ENCODE data around the gene ZBTB14. TPM values are rescaled to one million over a fixed set of nuclear protein-coding genes. Genes with fewer than 3 reads are reported as not detected.

Gene ZBTB14
- total RNA-seq, 1 donor from 2014 or later, result 12.9 TPM

- no peak for DNase-seq (ENCODE audit: low read depth)
- Histone ChIP-seq H3K4me3 (ENCODE audit: low read depth, low read length) (no peak overlapping the region), H3K27me3 (ENCODE audit: control insufficient read depth, insufficient read depth, low read length) (no peaks in the 10 kb centered on the region), H3K36me3 (ENCODE audit: control insufficient read depth, insufficient read depth, low read length) (no peaks in the 10 kb centered on the region)
- FAIRE-seq, result no peak
- TF ChIP-seq CTCF (IDR thresholded peaks at IDR 0.05; ENCODE audit: insufficient read depth, low read length, severe bottlenecking), result no peak
Measured at GRCh38 chr18:5315838-5316237, 20.3 kb upstream of the ZBTB14 start.

GRCh38 chr18:5311301-5311989 lies 15.9 kb upstream of the ZBTB14 start:
- no peak for FAIRE-seq
- no peak for TF ChIP-seq CTCF (IDR thresholded peaks at IDR 0.05; ENCODE audit: insufficient read depth, low read length, severe bottlenecking)
- no peaks in the 10 kb centered on the region for H3K27me3 ChIP-seq (ENCODE audit: control insufficient read depth, insufficient read depth, low read length)
- no peak for DNase-seq (ENCODE audit: low read depth)
- H3K36me3 ChIP-seq (ENCODE audit: control insufficient read depth, insufficient read depth, low read length), result no peaks in the 10 kb centered on the region
- H3K4me3 ChIP-seq (ENCODE audit: low read depth, low read length), result no peak overlapping the region

- Histone ChIP-seq H3K36me3 (ENCODE audit: control insufficient read depth, insufficient read depth, low read length) (no peaks in the 10 kb centered on the region), H3K4me3 (ENCODE audit: low read depth, low read length) (no peak overlapping the region), H3K27me3 (ENCODE audit: control insufficient read depth, insufficient read depth, low read length) (no peaks in the 10 kb centered on the region)
- FAIRE-seq, result no peak
- TF ChIP-seq CTCF (IDR thresholded peaks at IDR 0.05; ENCODE audit: insufficient read depth, low read length, severe bottlenecking), result no peak
- no peak for DNase-seq (ENCODE audit: low read depth)
Measured at GRCh38 chr18:5309888-5310470, 14.5 kb upstream of the ZBTB14 start.

- FAIRE-seq (no peak), DNase-seq (ENCODE audit: low read depth) (no peak)
- TF ChIP-seq CTCF (IDR thresholded peaks at IDR 0.05; ENCODE audit: insufficient read depth, low read length, severe bottlenecking), result no peak
- H3K27me3 ChIP-seq (ENCODE audit: control insufficient read depth, insufficient read depth, low read length), result no peaks in the 10 kb centered on the region
- H3K4me3 ChIP-seq (ENCODE audit: low read depth, low read length), result no peak overlapping the region
- no peaks in the 10 kb centered on the region for H3K36me3 ChIP-seq (ENCODE audit: control insufficient read depth, insufficient read depth, low read length)
Measured at GRCh38 chr18:5305835-5306234, 10.3 kb upstream of the ZBTB14 start.

- Histone ChIP-seq H3K36me3 (ENCODE audit: control insufficient read depth, insufficient read depth, low read length) (no peaks in the 10 kb centered on the region), H3K4me3 (ENCODE audit: low read depth, low read length) (no peak overlapping the region), H3K27me3 (ENCODE audit: control insufficient read depth, insufficient read depth, low read length) (no peaks in the 10 kb centered on the region)
- DNase-seq (ENCODE audit: low read depth) (no peak), FAIRE-seq (no peak)
- TF ChIP-seq CTCF (IDR thresholded peaks at IDR 0.05; ENCODE audit: insufficient read depth, low read length, severe bottlenecking), result no peak
Measured at GRCh38 chr18:5304232-5304631, 8.7 kb upstream of the ZBTB14 start.

- FAIRE-seq, result no peak
- TF ChIP-seq CTCF (IDR thresholded peaks at IDR 0.05; ENCODE audit: insufficient read depth, low read length, severe bottlenecking), result no peak
- H3K27me3 ChIP-seq (ENCODE audit: control insufficient read depth, insufficient read depth, low read length), result no peaks in the 10 kb centered on the region
Measured at GRCh38 chr18:5303636-5304035, 8.1 kb upstream of the ZBTB14 start.

More at GRCh38 chr18:5303636-5304035, 8.1 kb upstream of the ZBTB14 start:
- H3K4me3 ChIP-seq (ENCODE audit: low read depth, low read length), result no peak overlapping the region
- no peak for DNase-seq (ENCODE audit: low read depth)
- H3K36me3 ChIP-seq (ENCODE audit: control insufficient read depth, insufficient read depth, low read length), result no peaks in the 10 kb centered on the region
